Fibroblast of gingiva (primary cell): Measurements from ENCODE around the gene DNAH6.

Experiments
- DNase-seq: peaks from one replicate; pipeline ENCODE4 v3.0.0-alpha.2; 2011; ENCODE audit warnings: low read depth

The DNAH6 gene

DNA sequence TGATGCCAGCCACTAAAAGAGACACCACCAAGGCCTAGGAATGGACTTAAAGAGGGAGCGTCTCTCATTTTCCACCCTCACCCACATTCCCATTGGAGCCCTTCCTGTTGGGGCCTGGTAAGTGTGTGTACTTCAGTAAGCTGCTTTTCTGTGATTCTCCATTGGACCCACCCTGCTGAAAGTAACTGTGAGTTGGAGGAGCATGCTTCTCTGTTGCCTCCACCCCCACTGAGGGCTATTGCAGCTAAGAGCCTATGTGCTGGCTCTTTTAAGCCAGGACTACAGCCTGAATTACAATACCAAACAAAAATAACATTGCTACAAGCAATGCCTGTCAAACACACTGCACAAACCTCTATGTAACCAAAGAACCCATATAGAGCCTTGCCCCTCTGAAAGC lies 283.5 kb downstream of the DNAH6 start:
- no peak for DNase-seq

GRCh38 chr2:84800194-84800805 lies 284.0 kb downstream of the DNAH6 start:
- DNase-seq, result no peak

DNA sequence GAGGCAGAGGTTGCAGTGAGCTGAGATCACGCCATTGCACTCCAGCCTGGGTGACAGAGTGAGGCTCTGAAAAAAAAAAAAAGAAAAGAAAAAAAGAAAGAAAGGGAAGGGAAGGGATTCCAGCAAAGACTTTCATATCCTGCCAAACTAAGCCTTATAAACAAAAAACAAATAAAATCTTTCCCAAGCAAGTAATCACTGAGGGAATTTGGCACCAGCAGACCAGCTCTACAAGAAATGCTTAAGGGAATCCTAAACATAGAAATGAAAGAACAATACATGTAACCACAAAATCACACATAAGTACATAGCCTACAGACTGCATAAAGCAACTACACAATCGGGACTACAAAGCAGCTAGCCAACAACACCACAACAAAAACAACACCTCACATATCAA lies 285.5 kb downstream of the DNAH6 start:
- peak; percentile 15 for DNase-seq

- DNase-seq, result peak; percentile 64
Measured at GRCh38 chr2:84805250-84805958, 289.1 kb downstream of the DNAH6 start.

GRCh38 chr2:84807063-84807485 lies 290.8 kb downstream of the DNAH6 start:
- DNase-seq, result peak; percentile 99

DNA sequence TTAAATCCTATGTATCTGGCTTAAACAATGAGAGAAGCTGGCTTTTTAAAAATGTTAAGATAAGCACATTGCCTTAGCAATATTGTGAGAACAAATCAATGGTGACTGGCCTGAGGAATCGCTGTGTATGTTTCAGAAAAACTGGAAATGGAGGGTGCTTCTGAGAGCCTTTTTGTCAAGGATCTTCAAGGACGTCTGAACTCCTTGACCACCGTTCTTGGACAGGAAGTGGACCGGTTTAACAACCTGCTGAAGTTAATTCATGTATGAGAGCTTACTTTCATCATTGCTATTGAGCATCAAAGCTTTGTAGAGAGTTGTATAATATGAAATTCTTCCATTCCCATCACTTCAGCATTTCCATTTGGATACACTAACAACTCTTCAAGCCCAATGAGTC lies 292.0 kb downstream of the DNAH6 start:
- no peak for DNase-seq

DNA sequence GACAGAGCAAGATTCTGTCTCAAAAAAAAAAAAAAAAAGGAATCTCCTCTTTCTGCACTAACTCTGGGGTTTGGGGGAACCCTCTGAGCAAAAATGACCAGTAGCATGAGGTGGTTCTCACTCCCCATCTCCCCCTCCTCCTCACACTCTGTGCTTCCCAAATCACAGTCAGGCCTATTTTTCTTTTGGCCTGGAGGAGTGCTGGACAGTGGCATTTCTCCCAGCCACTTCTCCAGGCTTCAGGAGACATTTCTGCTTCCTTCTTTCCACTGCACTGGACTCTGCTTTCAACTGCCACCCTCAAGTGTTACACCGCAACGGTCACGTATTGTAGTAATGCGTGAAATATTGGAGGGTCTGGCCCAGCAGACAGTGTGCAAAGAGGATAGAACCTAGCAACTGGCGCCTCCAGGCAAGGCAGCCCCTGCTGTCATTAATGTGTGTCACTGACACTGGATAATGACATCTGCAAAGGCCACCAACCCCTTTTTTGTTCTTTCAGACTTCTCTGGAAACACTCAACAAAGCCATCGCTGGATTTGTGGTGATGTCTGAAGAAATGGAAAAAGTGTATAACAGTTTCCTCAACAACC lies 295.6 kb downstream of the DNAH6 start:
- DNase-seq, result no peak

GRCh38 chr2:84815146-84815545 lies 298.8 kb downstream of the DNAH6 start:
- DNase-seq, result peak; percentile 15

DNA sequence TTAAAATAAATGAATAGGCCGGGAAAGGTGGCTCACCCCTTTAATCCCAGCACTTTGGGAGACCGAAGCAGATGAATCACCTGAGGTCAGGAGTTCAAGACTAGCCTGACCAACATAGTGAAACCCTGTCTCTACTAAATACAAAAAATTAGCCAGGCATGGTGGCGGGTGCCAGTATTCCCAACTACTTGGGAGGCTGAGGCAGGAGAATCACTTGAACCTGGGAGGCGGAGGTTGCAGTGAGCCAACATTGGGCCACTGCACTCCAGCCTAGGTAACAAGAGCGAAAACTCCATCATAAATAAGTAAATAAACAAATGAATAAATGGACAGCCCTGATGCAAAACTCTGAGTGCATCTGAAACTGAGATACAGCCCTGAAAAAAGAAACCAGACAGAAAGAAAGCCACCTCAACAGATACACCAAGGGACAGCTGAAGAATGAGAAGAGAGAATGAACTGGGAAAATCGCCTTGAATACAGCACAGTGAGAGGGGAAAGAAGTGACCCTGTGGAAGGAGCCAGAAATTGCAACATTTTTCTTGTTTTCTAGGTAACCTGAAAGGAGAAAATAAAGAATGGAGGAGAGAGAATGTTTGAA lies 300.2 kb downstream of the DNAH6 start:
- DNase-seq, result no peak

DNA sequence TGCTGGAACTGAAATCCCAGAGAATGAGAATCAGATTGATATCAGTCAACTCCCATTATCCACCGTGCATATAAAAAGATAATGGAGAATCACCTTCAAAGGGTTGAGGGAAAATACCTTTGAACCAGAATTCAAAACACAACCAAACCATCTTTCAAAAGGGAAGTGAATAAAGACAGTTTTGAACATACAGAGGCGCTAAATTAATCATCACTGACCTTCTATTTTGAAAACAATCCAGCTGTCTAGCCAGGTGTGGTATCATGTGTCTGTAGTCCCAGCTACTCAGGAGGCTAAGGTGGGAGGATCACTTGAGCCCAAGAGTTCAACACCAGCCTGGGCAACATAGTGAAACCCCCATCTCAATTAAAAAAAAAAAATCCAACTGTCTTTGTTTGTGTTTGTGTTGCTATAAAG lies 300.9 kb downstream of the DNAH6 start:
- no peak for DNase-seq

GRCh38 chr2:84821806-84822205 lies 305.5 kb downstream of the DNAH6 start:
- no peak for DNase-seq

- no peak for DNase-seq
Measured at GRCh38 chr2:84823229-84823628, 306.9 kb downstream of the DNAH6 start.

DNA sequence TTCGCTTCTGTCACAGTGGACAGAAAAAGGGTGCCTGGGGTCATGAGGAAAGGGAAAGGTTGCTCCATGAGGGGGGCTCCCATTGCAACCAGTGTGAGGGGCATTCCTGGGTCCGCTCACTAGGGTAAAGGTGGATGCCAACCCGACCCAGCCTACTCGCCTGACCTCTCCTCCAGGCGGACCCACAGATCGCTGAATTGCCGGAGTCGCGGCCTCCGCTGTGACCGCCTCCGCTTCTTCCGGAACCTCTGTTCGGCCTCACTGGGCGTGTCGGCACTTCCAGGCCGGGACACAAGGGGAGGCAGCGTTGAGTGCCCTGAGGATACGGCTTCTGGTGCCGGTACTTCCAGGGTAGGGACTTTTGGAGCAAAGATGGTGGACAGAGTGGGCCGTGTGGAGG lies 307.5 kb downstream of the DNAH6 start:
- no peak for DNase-seq

GRCh38 chr2:84827978-84828575 lies 311.8 kb downstream of the DNAH6 start:
- no peak for DNase-seq

DNA sequence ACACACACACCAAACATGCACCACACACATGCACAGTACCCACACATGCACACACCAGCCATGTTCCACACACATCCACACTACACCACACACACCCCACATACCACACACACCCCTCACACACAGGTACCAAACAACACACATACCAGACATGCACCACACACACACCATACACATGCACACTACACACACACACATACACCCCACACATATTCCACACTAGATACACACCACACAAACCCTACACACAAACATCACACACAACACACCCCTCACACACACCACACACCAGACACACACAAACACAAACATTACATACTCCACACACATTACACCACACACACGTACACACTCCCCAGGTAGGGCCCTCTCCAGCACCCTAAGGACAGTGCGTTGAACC lies 313.4 kb downstream of the DNAH6 start:
- no peak for DNase-seq

DNA sequence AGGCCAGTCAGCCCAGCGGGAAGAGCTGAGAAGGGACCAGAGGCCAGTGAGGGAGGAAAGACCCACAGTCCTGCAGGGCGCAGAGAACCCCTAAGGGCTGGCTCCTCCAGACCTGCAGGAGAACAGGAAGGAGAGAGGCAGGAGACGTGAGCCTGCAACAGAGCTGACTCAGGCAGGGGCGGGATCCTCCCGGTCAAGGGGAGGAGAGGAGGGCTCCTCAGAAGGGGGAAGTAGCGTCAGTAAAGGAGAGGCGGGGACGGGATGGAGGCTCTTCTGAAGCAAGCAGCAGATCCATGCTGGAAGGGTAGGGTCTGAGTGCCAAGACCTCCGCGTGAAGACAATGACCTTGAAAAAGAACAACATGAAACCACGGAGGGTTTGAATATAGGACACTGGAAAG lies 313.8 kb downstream of the DNAH6 start:
- no peak for DNase-seq

DNA sequence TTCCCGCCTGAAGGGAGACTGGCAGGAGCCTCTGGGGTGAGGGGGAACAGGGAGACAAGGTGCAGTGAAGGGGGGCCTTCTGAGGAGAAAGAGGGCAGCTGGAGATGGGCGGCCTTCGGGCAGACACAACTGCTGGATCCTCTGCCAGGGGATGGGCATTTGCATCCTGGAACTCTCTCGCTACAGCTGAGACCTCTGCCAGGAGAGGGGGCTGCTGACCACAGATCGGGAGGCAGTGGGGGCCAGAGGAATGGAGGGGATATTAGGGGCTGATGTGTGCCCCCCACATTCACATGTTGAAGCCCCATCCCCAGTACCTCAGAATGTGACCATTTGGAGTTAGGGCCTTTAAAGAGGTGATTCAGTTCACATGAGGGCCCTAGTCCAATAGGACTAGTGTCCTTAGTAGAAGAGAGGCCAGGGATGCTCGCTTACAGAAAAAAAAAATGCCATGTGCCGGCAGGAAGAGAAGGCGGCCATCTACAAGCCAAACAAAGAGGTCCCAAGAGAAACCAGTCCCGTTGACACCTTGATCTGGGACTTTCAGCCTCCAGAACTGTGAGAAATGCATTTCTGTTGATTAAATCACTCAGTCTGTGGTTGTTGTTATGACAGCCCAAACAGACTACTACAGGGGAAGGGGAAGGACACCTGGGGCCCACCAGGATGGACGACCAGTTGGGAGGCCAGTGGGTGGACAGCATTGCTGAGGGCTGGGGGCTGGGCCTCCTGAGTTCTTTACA lies 314.6 kb downstream of the DNAH6 start:
- DNase-seq, result no peak

GRCh38 chr2:84832772-84833461 lies 316.6 kb downstream of the DNAH6 start:
- DNase-seq, result no peak

DNA sequence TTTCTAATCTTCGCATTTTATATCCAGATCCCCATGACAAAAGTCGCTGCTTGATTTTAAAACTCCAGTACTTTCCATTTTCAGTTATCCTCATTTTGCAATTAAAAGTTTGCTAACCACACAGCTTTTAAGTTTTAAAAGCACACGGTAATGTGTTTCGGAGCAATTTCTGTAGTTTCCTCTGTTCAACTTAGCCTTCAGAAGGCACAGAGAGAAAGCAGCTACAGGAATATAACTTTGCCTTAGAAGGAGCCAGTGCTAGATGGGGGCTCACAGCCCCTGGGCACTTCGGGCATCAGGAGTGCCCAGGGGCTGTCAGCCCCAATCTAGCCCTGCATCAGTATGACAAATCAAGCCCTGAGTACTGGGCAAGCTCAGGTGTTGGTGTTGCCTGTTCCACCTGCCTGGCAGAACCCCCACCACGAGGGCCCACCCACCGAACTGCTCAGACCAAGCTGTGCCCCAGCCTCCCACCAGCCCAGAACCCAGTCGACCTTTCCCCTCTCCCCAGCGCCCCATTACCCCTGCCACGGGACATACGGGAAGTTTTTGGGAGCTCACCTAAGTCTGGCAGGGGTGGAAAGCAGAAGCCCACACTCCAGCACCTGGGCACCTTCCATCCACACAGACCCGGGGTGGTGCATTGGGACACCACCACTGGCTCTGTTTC lies 317.3 kb downstream of the DNAH6 start:
- DNase-seq, result no peak

DNA sequence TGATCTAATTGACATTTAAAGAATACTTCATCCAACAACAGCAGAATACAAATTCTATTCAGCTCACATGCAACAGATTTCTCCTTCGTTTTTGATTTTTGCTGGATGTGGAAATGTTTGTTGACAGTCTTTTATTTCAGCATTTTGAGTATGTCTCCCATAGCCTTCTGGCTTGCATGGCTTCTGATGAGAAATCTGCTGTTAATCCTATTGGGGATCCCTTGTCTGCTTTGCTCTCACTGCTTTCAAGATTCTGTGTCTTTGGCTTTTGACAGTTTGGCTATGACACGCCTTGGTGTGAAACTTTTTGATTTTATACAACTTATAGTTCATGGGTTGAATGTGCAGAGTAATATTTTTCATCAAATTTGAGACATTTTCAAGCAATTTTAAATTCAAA lies 319.9 kb downstream of the DNAH6 start:
- DNase-seq, result no peak
